Measurements from ENCODE around the gene ZNF544. TPM values are rescaled to one million over a fixed set of nuclear protein-coding genes. Genes with fewer than 3 reads are reported as not detected.

The ZNF544 gene
- total RNA-seq, 3 donors from 2014 or later = 12.1 to 30.5 (median 27.6) TPM

DNA sequence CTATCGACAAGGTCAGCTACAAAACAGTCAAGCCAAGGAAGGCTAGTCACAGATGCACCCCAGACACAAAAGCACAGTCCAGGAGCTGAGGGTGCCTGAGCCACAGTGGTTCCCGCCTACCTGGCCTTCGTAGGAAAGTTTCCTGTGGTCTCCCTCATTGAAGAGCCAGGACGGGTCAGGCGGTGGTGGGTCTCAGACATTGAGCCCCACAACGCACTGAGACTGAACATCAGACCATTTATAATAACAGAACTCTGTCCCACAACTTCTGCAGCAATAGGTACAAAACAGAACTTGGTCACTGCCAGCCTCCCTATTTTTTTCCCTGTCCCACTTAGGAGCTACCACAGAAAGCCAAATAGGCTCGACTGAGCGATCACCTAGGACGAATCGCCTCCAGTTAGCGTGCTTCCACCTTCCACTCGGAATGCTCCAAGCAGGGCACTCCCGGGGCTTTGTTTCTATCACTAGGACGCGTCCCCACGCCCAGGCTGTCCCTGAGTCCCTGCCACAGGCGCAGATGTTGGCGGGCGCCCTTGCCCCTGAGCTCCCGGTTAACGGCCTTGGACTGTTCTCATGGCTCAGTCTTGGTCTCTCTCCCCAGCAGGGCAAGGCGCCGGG lies 640 bp upstream of the ZNF544 start:
- Histone ChIP-seq H3K4me1 (ENCODE audit: low read depth) (peaks cover 10% of the 10 kb centered on the region), H3K4me3 (peak overlapping the region; percentile 51), H3K36me3 (ENCODE audit: low read depth) (peaks cover 7% of the 10 kb centered on the region), H3K9me3 (peaks cover 71% of the 10 kb centered on the region)
- intact Hi-C loops (cut with DNase I, micrococcal nuclease) = no loop called here
- ATAC-seq (no peak), DNase-seq (no peak)
- TF ChIP-seq, protein P1, sequence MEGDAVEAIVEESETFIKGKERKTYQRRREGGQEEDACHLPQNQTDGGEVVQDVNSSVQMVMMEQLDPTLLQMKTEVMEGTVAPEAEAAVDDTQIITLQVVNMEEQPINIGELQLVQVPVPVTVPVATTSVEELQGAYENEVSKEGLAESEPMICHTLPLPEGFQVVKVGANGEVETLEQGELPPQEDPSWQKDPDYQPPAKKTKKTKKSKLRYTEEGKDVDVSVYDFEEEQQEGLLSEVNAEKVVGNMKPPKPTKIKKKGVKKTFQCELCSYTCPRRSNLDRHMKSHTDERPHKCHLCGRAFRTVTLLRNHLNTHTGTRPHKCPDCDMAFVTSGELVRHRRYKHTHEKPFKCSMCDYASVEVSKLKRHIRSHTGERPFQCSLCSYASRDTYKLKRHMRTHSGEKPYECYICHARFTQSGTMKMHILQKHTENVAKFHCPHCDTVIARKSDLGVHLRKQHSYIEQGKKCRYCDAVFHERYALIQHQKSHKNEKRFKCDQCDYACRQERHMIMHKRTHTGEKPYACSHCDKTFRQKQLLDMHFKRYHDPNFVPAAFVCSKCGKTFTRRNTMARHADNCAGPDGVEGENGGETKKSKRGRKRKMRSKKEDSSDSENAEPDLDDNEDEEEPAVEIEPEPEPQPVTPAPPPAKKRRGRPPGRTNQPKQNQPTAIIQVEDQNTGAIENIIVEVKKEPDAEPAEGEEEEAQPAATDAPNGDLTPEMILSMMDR (IDR thresholded peaks at IDR 0.05) = no peak

DNA sequence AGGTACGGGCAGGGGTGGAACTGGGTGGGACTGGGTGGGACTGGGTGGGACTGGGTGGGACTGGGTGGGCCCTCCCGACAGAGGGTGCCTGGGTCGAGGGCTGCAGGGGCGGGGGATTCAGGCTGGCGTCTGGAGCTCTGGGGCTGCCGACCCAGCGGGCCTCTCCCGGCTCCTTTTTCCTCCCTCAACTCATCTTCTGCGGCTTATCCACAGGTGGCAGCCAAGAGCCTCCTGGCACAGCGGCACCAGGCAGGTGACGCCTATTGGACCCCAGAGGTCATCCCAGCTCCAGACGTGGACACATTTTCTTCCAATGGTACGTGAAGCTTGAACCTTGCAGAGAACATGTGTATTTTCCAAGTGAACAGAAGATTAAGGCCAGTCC lies 533 bp downstream of the ZNF544 start:
- Histone ChIP-seq H3K36me3 (ENCODE audit: low read depth) (peaks cover 10% of the 10 kb centered on the region), H3K9me3 (peaks cover 70% of the 10 kb centered on the region), H3K4me3 (peak overlapping the region; percentile 51), H3K4me1 (ENCODE audit: low read depth) (peaks cover 10% of the 10 kb centered on the region)
- ATAC-seq (peak; percentile 20), DNase-seq (peak in 2 of 3 donors; percentile 6 to 29)
- intact Hi-C loops (cut with DNase I, micrococcal nuclease) = no loop called here
- TF ChIP-seq, protein P1 (IDR thresholded peaks at IDR 0.05) = no peak

DNA sequence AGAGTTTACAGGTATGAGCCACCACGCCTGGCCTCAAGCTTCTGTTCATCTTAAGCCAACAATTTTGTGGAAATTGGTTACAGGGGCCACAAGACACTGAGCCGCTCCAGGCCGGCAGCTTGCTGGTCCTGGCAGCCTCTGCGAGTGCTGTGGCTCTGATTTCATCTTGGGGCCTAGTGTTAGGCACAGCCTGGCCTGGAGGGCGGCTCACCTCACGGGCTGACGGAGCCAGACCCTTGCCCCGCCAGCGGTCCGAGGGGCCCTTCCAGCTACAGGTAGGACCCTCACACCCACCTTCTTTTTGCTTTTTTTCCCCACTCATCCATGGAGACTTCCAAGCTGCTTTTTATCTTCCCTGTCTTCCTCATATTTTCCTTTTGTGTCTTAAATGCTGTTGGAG lies 8.6 kb downstream of the ZNF544 start:
- TF ChIP-seq, protein P1 (IDR thresholded peaks at IDR 0.05) = no peak

DNA sequence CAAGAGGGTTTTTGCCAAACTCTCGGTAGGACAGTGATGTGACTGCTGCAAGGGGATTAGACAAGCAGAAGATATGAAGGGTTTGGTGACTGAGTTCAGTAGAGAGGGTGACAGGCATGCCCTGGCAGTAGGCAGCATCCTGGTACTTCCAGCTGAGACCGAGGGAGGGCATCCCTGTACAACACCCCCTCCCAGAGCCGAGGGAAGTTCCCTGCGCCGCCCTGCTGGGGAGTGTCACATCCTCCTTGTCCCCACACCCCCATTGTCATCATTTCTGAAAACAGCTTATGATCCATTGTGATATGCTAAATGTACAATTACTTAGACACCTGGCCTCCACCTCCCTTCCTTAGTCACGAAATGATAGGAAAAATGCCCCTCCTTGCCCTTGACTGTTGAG lies 14.6 kb downstream of the ZNF544 start:
- intact Hi-C loops (cut with DNase I, micrococcal nuclease) = no loop called here
- TF ChIP-seq, protein P1 (IDR thresholded peaks at IDR 0.05) = no peak
- no peak overlapping the region for H3K4me3 ChIP-seq
- ATAC-seq = no peak
- peaks cover 100% of the 10 kb centered on the region for H3K9me3 ChIP-seq
- no peaks in the 10 kb centered on the region for H3K4me1 ChIP-seq (ENCODE audit: low read depth)
- no peak for DNase-seq
- peaks cover 46% of the 10 kb centered on the region for H3K36me3 ChIP-seq (ENCODE audit: low read depth)

More for the DNA sequence above, 8.6 kb downstream of the ZNF544 start:
- no peak for DNase-seq
- Histone ChIP-seq H3K4me3 (no peak overlapping the region), H3K36me3 (ENCODE audit: low read depth) (peaks cover 13% of the 10 kb centered on the region), H3K4me1 (ENCODE audit: low read depth) (no peaks in the 10 kb centered on the region), H3K9me3 (peaks cover 99% of the 10 kb centered on the region)
- intact Hi-C loops (cut with DNase I, micrococcal nuclease) = no loop called here
- no peak for ATAC-seq

DNA sequence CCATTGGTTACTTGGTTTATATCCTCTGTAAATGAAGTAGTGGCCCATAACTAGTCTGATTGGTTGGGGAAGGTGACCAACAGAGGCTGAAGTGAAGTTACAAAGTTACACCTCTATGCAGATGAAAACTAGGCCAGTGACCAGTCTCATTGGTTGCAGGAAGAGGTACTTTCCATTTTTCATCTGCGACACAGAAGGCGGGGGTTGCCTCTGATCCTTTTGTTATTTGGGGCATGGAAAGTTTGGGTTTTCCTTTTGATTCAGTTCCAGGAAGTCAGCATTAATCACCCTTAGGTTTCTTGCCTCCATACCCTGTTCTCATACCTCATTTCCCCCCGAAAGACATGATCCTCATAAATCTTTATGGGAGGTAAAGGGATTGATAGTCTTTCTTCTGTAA lies 20.2 kb downstream of the ZNF544 start:
- Histone ChIP-seq H3K36me3 (ENCODE audit: low read depth) (peaks cover 45% of the 10 kb centered on the region), H3K4me1 (ENCODE audit: low read depth) (no peaks in the 10 kb centered on the region), H3K9me3 (peaks cover 100% of the 10 kb centered on the region), H3K4me3 (no peak overlapping the region)
- TF ChIP-seq, protein P1 (IDR thresholded peaks at IDR 0.05) = no peak
- ATAC-seq = no peak
- intact Hi-C loops (cut with DNase I, micrococcal nuclease) = no loop called here
- DNase-seq = no peak

Data from mucosa of descending colon (tissue), 3 donors.